ENCODE results near the gene ADAMTS1.
"Not testable (repeated sequence)": the region's sequence is repeated elsewhere in the genome, so short reads cannot be mapped to it uniquely, and the experiment has no call there.

Gene ADAMTS1

GRCh38 chr21:26854695-26855094, 9.5 kb upstream of the ADAMTS1 start:
- not testable (repeated sequence) for H3K27ac ChIP-seq (replicated peaks; ENCODE audit: low read length); H2BK15ac ChIP-seq (ENCODE audit: low read length); DNase-seq (ENCODE audit: low spot score); H2AFZ ChIP-seq (ENCODE audit: low read length); H4K8ac ChIP-seq (ENCODE audit: low read depth, low read length); H3K9me3 ChIP-seq (replicated peaks in 1 of 2; ENCODE audit: control insufficient read depth in 2 of 2, insufficient read depth in 1 of 2, low read depth in 1 of 2, low read length in 2 of 2); H3K4ac ChIP-seq (ENCODE audit: low read length); H3K9ac ChIP-seq (ENCODE audit: low read depth, low read length, poor library complexity); H3K79me1 ChIP-seq (ENCODE audit: low read depth, low read length); H2AK5ac ChIP-seq (ENCODE audit: low read depth, low read length); H4K91ac ChIP-seq (ENCODE audit: low read depth, low read length, poor library complexity); H2BK12ac ChIP-seq (ENCODE audit: low read length); H3K36me3 ChIP-seq (replicated peaks in 1 of 2; ENCODE audit: control insufficient read depth in 2 of 2, insufficient read depth in 2 of 2, low read length in 2 of 2); H3K14ac ChIP-seq (ENCODE audit: low read length); H2BK5ac ChIP-seq (ENCODE audit: low read length); H3K4me2 ChIP-seq (ENCODE audit: insufficient read depth, low read length, poor library complexity, severe bottlenecking); H3K27me3 ChIP-seq (ENCODE audit: control insufficient read depth in 3 of 3, insufficient read depth in 3 of 3, low read depth in 1 of 3, low read length in 3 of 3)
- peak overlapping the region in 1 of 2 donors; percentile 25 for H3K4me3 ChIP-seq (ENCODE audit: low read length in 2 of 2)
- H3K23ac ChIP-seq (ENCODE audit: low read depth, low read length, poor library complexity) = peak overlapping the region; percentile 43
- WGBS, 2 donors (ENCODE audit: extremely low coverage in 2 of 2, insufficient read length in 2 of 2, insufficient replicate concordance in 1 of 2) = no CpG with 5 or more reads among the region's 14 CpGs
- peak overlapping the region; percentile 61 for H2BK120ac ChIP-seq (ENCODE audit: low read depth, low read length)
- peaks cover 7 to 12% of the 10 kb centered on the region in 2 donors for H3K4me1 ChIP-seq (ENCODE audit: control insufficient read depth in 2 of 2, insufficient read depth in 1 of 2, low read depth in 1 of 2, low read length in 2 of 2)
- peak overlapping the region; percentile 48 for H3K18ac ChIP-seq (ENCODE audit: low read length)

GRCh38 chr21:26852423-26852822, 7.2 kb upstream of the ADAMTS1 start:
- Histone ChIP-seq H2AK5ac (ENCODE audit: low read depth, low read length) (no peak overlapping the region), H2AFZ (ENCODE audit: low read length) (no peak overlapping the region), H3K4me3 (ENCODE audit: low read length in 2 of 2) (no peak overlapping the region), H3K36me3 (replicated peaks in 1 of 2; ENCODE audit: control insufficient read depth in 2 of 2, insufficient read depth in 2 of 2, low read length in 2 of 2) (no peaks in the 10 kb centered on the region), H2BK15ac (ENCODE audit: low read length) (no peak overlapping the region), H3K14ac (ENCODE audit: low read length) (no peak overlapping the region), H3K18ac (ENCODE audit: low read length) (no peak overlapping the region), H3K23ac (ENCODE audit: low read depth, low read length, poor library complexity) (no peak overlapping the region), H3K27ac (replicated peaks; ENCODE audit: low read length) (no peak overlapping the region), H3K9me3 (replicated peaks in 1 of 2; ENCODE audit: control insufficient read depth in 2 of 2, insufficient read depth in 1 of 2, low read depth in 1 of 2, low read length in 2 of 2) (no peaks in the 10 kb centered on the region), H3K79me1 (ENCODE audit: low read depth, low read length) (no peaks in the 10 kb centered on the region), H2BK120ac (ENCODE audit: low read depth, low read length) (no peak overlapping the region), H3K4me1 (ENCODE audit: control insufficient read depth in 2 of 2, insufficient read depth in 1 of 2, low read depth in 1 of 2, low read length in 2 of 2) (peaks cover 7 to 12% of the 10 kb centered on the region in 2 donors), H3K4me2 (ENCODE audit: insufficient read depth, low read length, poor library complexity, severe bottlenecking) (no peak overlapping the region), H2BK5ac (ENCODE audit: low read length) (no peak overlapping the region), H2BK12ac (ENCODE audit: low read length) (no peak overlapping the region), H4K91ac (ENCODE audit: low read depth, low read length, poor library complexity) (no peak overlapping the region), H3K4ac (ENCODE audit: low read length) (no peak overlapping the region), H3K9ac (ENCODE audit: low read depth, low read length, poor library complexity) (no peak overlapping the region), H4K8ac (ENCODE audit: low read depth, low read length) (no peak overlapping the region), H3K27me3 (ENCODE audit: control insufficient read depth in 3 of 3, insufficient read depth in 3 of 3, low read depth in 1 of 3, low read length in 3 of 3) (peaks cover 0 to 8% (median 0%) of the 10 kb centered on the region in 3 experiments)
- DNase-seq (ENCODE audit: low spot score) = no peak
- no CpG with 5 or more reads among the region's 3 CpGs for WGBS, 2 donors (ENCODE audit: extremely low coverage in 2 of 2, insufficient read length in 2 of 2, insufficient replicate concordance in 1 of 2)

DNA sequence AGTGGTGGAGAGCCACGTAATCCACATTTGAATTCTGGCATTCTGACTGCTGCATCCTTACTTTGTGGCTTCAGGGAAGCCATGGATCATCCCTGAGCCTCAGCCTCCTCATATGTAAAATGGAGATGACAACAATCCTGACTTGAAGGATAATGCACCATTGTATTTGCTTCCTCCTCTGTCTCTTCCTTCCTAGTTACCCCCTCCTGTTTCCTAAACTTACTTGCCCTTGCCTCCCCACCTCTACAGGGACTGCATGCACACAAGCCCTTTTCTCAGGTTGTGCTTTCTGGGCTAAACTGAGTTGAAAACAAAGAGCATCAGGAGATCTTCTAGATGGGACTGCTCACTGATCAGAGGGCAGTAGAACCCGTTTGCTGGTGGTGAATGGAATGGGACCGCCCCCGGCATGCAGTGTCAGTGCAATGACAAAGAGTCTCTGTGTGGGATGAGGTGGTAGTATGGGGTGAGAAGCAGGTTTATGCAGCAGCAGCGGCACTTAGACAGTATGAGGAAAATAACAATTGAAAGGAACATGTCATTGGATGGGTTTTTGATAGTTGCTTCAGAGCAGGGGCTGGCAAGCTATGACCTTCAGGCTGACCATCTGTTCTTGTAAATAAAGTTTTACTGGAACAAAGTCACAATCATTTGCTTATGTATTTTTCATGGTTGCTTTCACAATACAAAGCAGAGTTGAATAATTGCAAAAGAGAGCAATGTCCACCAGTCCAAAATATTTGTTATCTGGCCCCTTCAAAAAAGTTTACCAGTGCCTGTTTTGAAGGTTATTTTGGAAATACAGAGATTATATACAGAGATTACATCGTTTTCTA, 6.1 kb upstream of the ADAMTS1 start:
- no peaks in the 10 kb centered on the region for H3K36me3 ChIP-seq (replicated peaks in 1 of 2; ENCODE audit: control insufficient read depth in 2 of 2, insufficient read depth in 2 of 2, low read length in 2 of 2)
- no peak overlapping the region for H4K91ac ChIP-seq (ENCODE audit: low read depth, low read length, poor library complexity)
- H3K4me1 ChIP-seq (ENCODE audit: control insufficient read depth in 2 of 2, insufficient read depth in 1 of 2, low read depth in 1 of 2, low read length in 2 of 2) = peaks cover 7 to 12% of the 10 kb centered on the region in 2 donors
- DNase-seq (ENCODE audit: low spot score) = no peak
- no peak overlapping the region for H4K8ac ChIP-seq (ENCODE audit: low read depth, low read length)
- WGBS, 2 donors (ENCODE audit: extremely low coverage in 2 of 2, insufficient read length in 2 of 2, insufficient replicate concordance in 1 of 2) = no CpG with 5 or more reads among the region's 6 CpGs
- no peak overlapping the region for H3K4me2 ChIP-seq (ENCODE audit: insufficient read depth, low read length, poor library complexity, severe bottlenecking)
- no peak overlapping the region for H3K14ac ChIP-seq (ENCODE audit: low read length)
- no peak overlapping the region for H3K27ac ChIP-seq (replicated peaks; ENCODE audit: low read length)
- H3K79me1 ChIP-seq (ENCODE audit: low read depth, low read length) = no peaks in the 10 kb centered on the region
- no peak overlapping the region for H2BK12ac ChIP-seq (ENCODE audit: low read length)
- H3K23ac ChIP-seq (ENCODE audit: low read depth, low read length, poor library complexity) = no peak overlapping the region
- H3K9me3 ChIP-seq (replicated peaks in 1 of 2; ENCODE audit: control insufficient read depth in 2 of 2, insufficient read depth in 1 of 2, low read depth in 1 of 2, low read length in 2 of 2) = no peaks in the 10 kb centered on the region
- H2AK5ac ChIP-seq (ENCODE audit: low read depth, low read length) = no peak overlapping the region
- no peak overlapping the region for H3K4ac ChIP-seq (ENCODE audit: low read length)
- no peak overlapping the region for H2BK15ac ChIP-seq (ENCODE audit: low read length)
- peaks cover 0 to 19% (median 0%) of the 10 kb centered on the region in 3 experiments for H3K27me3 ChIP-seq (ENCODE audit: control insufficient read depth in 3 of 3, insufficient read depth in 3 of 3, low read depth in 1 of 3, low read length in 3 of 3)
- H2BK5ac ChIP-seq (ENCODE audit: low read length) = no peak overlapping the region
- H3K18ac ChIP-seq (ENCODE audit: low read length) = peak overlapping the region; percentile 8
- no peak overlapping the region for H3K4me3 ChIP-seq (ENCODE audit: low read length in 2 of 2)
- H3K9ac ChIP-seq (ENCODE audit: low read depth, low read length, poor library complexity) = no peak overlapping the region
- peak overlapping the region; percentile 32 for H2AFZ ChIP-seq (ENCODE audit: low read length)
- H2BK120ac ChIP-seq (ENCODE audit: low read depth, low read length) = no peak overlapping the region

GRCh38 chr21:26850116-26850643, 5.0 kb upstream of the ADAMTS1 start:
- no peaks in the 10 kb centered on the region for H3K36me3 ChIP-seq (replicated peaks in 1 of 2; ENCODE audit: control insufficient read depth in 2 of 2, insufficient read depth in 2 of 2, low read length in 2 of 2)
- H3K23ac ChIP-seq (ENCODE audit: low read depth, low read length, poor library complexity) = no peak overlapping the region
- H3K18ac ChIP-seq (ENCODE audit: low read length) = no peak overlapping the region
- no peaks in the 10 kb centered on the region for H3K9me3 ChIP-seq (replicated peaks in 1 of 2; ENCODE audit: control insufficient read depth in 2 of 2, insufficient read depth in 1 of 2, low read depth in 1 of 2, low read length in 2 of 2)
- no peaks in the 10 kb centered on the region for H3K79me1 ChIP-seq (ENCODE audit: low read depth, low read length)
- peaks cover 7 to 15% of the 10 kb centered on the region in 2 donors for H3K4me1 ChIP-seq (ENCODE audit: control insufficient read depth in 2 of 2, insufficient read depth in 1 of 2, low read depth in 1 of 2, low read length in 2 of 2)
- H3K9ac ChIP-seq (ENCODE audit: low read depth, low read length, poor library complexity) = no peak overlapping the region
- no CpG with 5 or more reads among the region's 5 CpGs for WGBS, 2 donors (ENCODE audit: extremely low coverage in 2 of 2, insufficient read length in 2 of 2, insufficient replicate concordance in 1 of 2)
- no peak overlapping the region for H2BK12ac ChIP-seq (ENCODE audit: low read length)
- H3K4ac ChIP-seq (ENCODE audit: low read length) = no peak overlapping the region
- H3K4me2 ChIP-seq (ENCODE audit: insufficient read depth, low read length, poor library complexity, severe bottlenecking) = no peak overlapping the region
- no peak overlapping the region for H3K4me3 ChIP-seq (ENCODE audit: low read length in 2 of 2)
- no peak overlapping the region for H4K8ac ChIP-seq (ENCODE audit: low read depth, low read length)
- no peak overlapping the region for H2BK5ac ChIP-seq (ENCODE audit: low read length)
- no peak overlapping the region for H3K14ac ChIP-seq (ENCODE audit: low read length)
- no peak overlapping the region for H4K91ac ChIP-seq (ENCODE audit: low read depth, low read length, poor library complexity)
- no peak overlapping the region for H2AK5ac ChIP-seq (ENCODE audit: low read depth, low read length)
- no peak overlapping the region for H2AFZ ChIP-seq (ENCODE audit: low read length)
- H3K27me3 ChIP-seq (ENCODE audit: control insufficient read depth in 3 of 3, insufficient read depth in 3 of 3, low read depth in 1 of 3, low read length in 3 of 3) = peaks cover 0 to 26% (median 0%) of the 10 kb centered on the region in 3 experiments
- H3K27ac ChIP-seq (replicated peaks; ENCODE audit: low read length) = no peak overlapping the region
- H2BK120ac ChIP-seq (ENCODE audit: low read depth, low read length) = no peak overlapping the region
- no peak overlapping the region for H2BK15ac ChIP-seq (ENCODE audit: low read length)
- DNase-seq (ENCODE audit: low spot score) = peak; percentile 36

Data from neuronal stem cell (in vitro differentiated cells).